CD4-positive, CD25-positive, alpha-beta regulatory T cell (primary cell): ENCODE measurements around the gene ADAMTS10. TPM values are rescaled to one million over a fixed set of nuclear protein-coding genes. Genes with fewer than 3 reads are reported as not detected.

Experiments
- ATAC-seq, 2 donors: fragments of 150-1000 bp; cut with Tn5 transposase; one replicate each; pipeline ENCODE4 v1.10.0; 2021; ENCODE audit warnings: low read depth in 2 of 2, moderate number of reproducible peaks in 2 of 2, moderate library complexity in 1 of 2
- DNase-seq, 3 donors: peaks; one replicate each; pipeline versions ENCODE4 v3.0.0 to v3.0.0-alpha.2; 2012 to 2022; ENCODE audit warnings: mixed read lengths in 1 of 3
- H3K27ac ChIP-seq: one replicate; pipeline ENCODE4 v1.7.0; 2013; ENCODE audit warnings: mild to moderate bottlenecking, low read length; ENCODE audit not compliant: insufficient read depth, poor library complexity, severe bottlenecking
- H3K27me3 ChIP-seq: one replicate; pipeline ENCODE4 v1.7.0; 2013; ENCODE audit warnings: low read length; ENCODE audit not compliant: control insufficient read depth, insufficient read depth
- H3K36me3 ChIP-seq: one replicate; pipeline ENCODE4 v1.7.0; 2013; ENCODE audit warnings: mild to moderate bottlenecking, low read length, moderate library complexity; ENCODE audit not compliant: control insufficient read depth, insufficient read depth
- H3K4me1 ChIP-seq: 2 replicates; pipeline ENCODE4 v1.7.0; 2013; ENCODE audit warnings: mild to moderate bottlenecking, low read length; ENCODE audit not compliant: insufficient read depth, control insufficient read depth, poor library complexity, severe bottlenecking
- H3K4me3 ChIP-seq: one replicate; pipeline ENCODE4 v1.7.0; 2013; ENCODE audit warnings: low read depth, mild to moderate bottlenecking, low read length, moderate library complexity
- H3K9me3 ChIP-seq, 2 experiments: 1 replicate in 1 of 2; 2 replicates in 1 of 2; pipeline ENCODE4 v1.7.0; 2013; ENCODE audit warnings: low read length in 2 of 2, mild to moderate bottlenecking in 1 of 2, moderate library complexity in 1 of 2; ENCODE audit not compliant: control insufficient read depth in 2 of 2
- H3K27ac Mint-ChIP-seq, 3 donors: one replicate each; pipeline ENCODE4 v1.8.0; 2020 to 2022; ENCODE audit warnings: mild to moderate bottlenecking in 3 of 3, mixed read lengths in 3 of 3, moderate library complexity in 2 of 3
- H3K27me3 Mint-ChIP-seq: one replicate; pipeline ENCODE4 v1.8.0; 2022; ENCODE audit warnings: mild to moderate bottlenecking, mixed read lengths
- H3K36me3 Mint-ChIP-seq: one replicate; pipeline ENCODE4 v1.8.0; 2020; ENCODE audit warnings: mixed read lengths
- H3K4me1 Mint-ChIP-seq, 4 donors: one replicate each; pipeline ENCODE4 v1.8.0; 2020 to 2022; ENCODE audit warnings: mixed read lengths in 4 of 4, mild to moderate bottlenecking in 1 of 4
- H3K4me3 Mint-ChIP-seq, 4 donors: one replicate each; pipeline ENCODE4 v1.8.0; 2020 to 2022; ENCODE audit warnings: mild to moderate bottlenecking in 4 of 4, mixed read lengths in 4 of 4, moderate library complexity in 3 of 4
- H3K9me3 Mint-ChIP-seq, 7 donors: one replicate each; pipeline ENCODE4 v1.8.0; 2020 to 2022; ENCODE audit warnings: mixed read lengths in 7 of 7, mild to moderate bottlenecking in 3 of 7, moderate library complexity in 2 of 7
- polyA plus RNA-seq, 4 donors: library from polyadenylated mRNA; unstranded; fragments of 300-500 nt; fragmentation: Illumina TruSeq; gene quantifications; one replicate each; pipeline ENCODE4 v1.2.3, GENCODE V29; 2021
- total RNA-seq: library from RNA; stranded (reverse); gene quantifications from one replicate; pipeline ENCODE4 v1.2.3, GENCODE V29; 2022

The ADAMTS10 gene
- total RNA-seq = 17.9 TPM
- 1 to 10 TPM in 1 of 4 donors, under 1 TPM in 3; 0.42 to 1.2 (median 0.52) TPM for polyA plus RNA-seq

DNA sequence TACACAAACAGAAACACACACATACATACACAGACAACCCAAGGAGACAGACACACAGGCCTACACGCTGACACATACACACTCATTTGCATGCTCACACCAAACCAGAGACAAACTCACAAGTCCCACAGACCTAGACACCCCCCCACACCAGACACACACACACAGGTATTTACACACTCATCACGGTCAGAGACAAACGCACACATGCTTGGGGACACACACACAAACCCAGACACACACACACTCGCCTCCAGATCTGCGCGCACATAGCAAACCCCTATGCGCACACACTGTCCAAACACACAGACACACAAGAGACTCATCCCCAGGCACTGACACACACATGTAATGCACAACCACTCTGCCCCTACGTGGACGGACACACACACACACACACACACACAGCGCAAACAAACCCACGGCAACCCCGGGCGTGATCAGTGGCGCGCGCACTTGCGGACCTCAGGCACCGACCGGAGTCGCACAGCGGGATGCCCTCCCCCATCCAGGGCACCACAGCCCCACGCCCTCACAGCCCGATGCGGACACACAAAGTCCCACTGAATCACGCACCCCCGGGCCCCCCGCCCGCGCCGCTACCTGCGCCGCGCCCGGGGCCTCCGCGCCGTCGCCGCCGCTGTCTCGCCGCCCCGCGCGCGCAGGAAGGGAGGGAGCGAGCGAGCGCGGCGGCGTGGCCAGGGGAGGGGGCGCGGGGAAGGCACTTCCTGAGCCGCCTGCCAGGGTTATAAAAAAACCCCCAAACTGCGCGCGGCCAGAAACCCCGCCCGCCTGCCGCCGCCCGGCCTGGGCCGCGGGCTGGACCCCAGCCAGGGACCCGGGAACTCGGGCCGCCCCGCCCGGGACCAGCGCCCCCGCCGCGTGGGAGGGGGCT lies at the start of gene ADAMTS10:
Gene ADAMTS10 (minus strand): TSS at position 675 of the 895 bp plus-strand sequence. CDS start 5,005 bp downstream, outside the sequence.
- H3K36me3 ChIP-seq = no peaks in the 10 kb centered on the region
- peaks cover 5% of the 10 kb centered on the region for H3K27me3 ChIP-seq
- H3K27ac ChIP-seq = no peak within 1 kb of the TSS
- Mint-ChIP-seq H3K27ac (peak within 1 kb of the TSS; percentile 68 to 90 (median 87)), H3K4me3 (peak within 1 kb of the TSS; percentile 59 to 95 (median 86)), H3K36me3 (peaks cover 13% of the 10 kb centered on the region), H3K4me1 (peaks cover 0 to 55% (median 13%) of the 10 kb centered on the region in 4 donors), H3K27me3 (peaks cover 30% of the 10 kb centered on the region), H3K9me3 (peaks cover 0 to 5% (median 0%) of the 10 kb centered on the region in 7 donors)
- peak within 1 kb of the TSS; percentile 79 for H3K4me3 ChIP-seq
- peaks cover 18% of the 10 kb centered on the region for H3K4me1 ChIP-seq
- H3K9me3 ChIP-seq = no peaks in the 10 kb centered on the region
- DNase-seq = peak; percentile 13 to 45 (median 39)
- ATAC-seq = peak; percentile 29 to 48

DNA sequence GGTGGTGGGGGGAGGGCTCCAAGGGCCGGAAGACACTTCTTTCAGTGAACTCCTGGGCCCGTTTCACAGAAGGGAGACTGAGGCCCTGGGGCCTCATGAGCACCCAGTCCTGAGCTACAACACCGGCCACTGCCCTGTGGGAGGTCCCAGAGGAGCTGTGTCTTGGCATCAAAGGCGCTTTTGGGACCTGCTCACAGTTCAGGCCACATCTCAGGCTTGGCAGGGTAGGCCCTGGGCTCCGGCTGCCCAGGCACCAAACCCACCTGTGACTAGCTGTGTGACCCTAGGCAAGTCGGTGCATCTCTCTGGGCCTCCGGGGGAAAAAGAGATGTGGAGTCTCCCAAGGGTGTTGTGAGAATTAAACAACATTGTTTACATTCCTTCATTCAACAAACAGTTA lies 49.4 kb upstream of the ADAMTS10 start:
- DNase-seq (no peak), ATAC-seq (no peak)
- no peaks in the 10 kb centered on the region for H3K36me3 Mint-ChIP-seq
- no peaks in the 10 kb centered on the region for H3K9me3 Mint-ChIP-seq
- H3K4me3 Mint-ChIP-seq = no peak overlapping the region
- H3K27me3 Mint-ChIP-seq = peaks cover 4% of the 10 kb centered on the region
- H3K27me3 ChIP-seq = no peaks in the 10 kb centered on the region
- H3K4me1 Mint-ChIP-seq = peaks cover 0 to 23% (median 11%) of the 10 kb centered on the region in 4 donors
- H3K27ac ChIP-seq = no peak overlapping the region
- no peak overlapping the region for H3K4me3 ChIP-seq
- no peaks in the 10 kb centered on the region for H3K36me3 ChIP-seq
- H3K27ac Mint-ChIP-seq = no peak overlapping the region
- no peaks in the 10 kb centered on the region for H3K9me3 ChIP-seq
- peaks cover 16% of the 10 kb centered on the region for H3K4me1 ChIP-seq

DNA sequence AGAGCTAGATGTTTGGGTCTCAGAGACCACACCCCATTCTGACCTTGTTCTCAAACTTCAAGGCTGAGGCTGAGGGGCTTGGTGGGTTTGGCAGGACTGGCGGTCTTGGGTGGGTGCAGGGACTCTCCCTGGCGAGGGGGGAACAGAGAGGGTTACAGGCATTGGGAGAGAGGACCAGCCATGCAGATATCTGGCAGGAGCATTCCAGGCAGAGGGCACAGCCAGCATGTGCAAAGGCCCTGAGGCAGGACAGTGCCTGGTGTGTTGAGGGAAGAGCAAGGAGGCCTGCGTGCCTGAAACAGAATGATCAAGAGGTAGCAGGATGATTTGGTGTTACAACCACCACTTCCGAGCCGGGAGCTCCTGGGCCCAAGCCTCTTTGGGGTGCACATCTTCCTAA lies 47.4 kb upstream of the ADAMTS10 start:
- Histone ChIP-seq H3K4me1 (peaks cover 9% of the 10 kb centered on the region), H3K36me3 (no peaks in the 10 kb centered on the region), H3K27me3 (no peaks in the 10 kb centered on the region), H3K9me3 (no peaks in the 10 kb centered on the region), H3K4me3 (no peak overlapping the region), H3K27ac (no peak overlapping the region)
- peaks cover 0 to 15% (median 9%) of the 10 kb centered on the region in 4 donors for H3K4me1 Mint-ChIP-seq
- ATAC-seq = no peak
- peaks cover 6% of the 10 kb centered on the region for H3K27me3 Mint-ChIP-seq
- no peak overlapping the region for H3K4me3 Mint-ChIP-seq
- H3K9me3 Mint-ChIP-seq = no peaks in the 10 kb centered on the region
- no peaks in the 10 kb centered on the region for H3K36me3 Mint-ChIP-seq
- no peak for DNase-seq
- H3K27ac Mint-ChIP-seq = no peak overlapping the region

DNA sequence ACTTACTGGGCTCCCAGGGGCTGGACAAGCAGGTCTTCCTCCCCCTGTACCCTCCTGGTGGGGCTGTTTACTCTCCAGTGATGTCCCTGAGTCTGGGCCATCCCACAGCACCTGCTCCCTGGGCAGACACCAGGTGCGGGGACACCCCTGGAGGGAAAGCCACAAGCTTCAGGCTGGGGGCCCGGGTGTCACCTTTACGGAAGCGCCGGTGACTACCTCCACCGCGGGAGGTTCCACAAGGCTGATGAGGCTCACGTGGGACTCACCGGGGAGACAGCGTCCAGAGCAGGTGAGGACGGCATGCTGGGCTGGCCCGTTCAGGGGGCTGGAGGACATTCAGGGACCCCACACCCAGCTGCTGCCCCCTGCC lies 44.8 kb upstream of the ADAMTS10 start:
- Histone ChIP-seq H3K36me3 (no peaks in the 10 kb centered on the region), H3K4me1 (peaks cover 9% of the 10 kb centered on the region), H3K27me3 (no peaks in the 10 kb centered on the region), H3K4me3 (no peak overlapping the region), H3K9me3 (no peaks in the 10 kb centered on the region), H3K27ac (no peak overlapping the region)
- Mint-ChIP-seq H3K9me3 (no peaks in the 10 kb centered on the region), H3K27ac (no peak overlapping the region), H3K27me3 (peaks cover 6% of the 10 kb centered on the region), H3K4me3 (no peak overlapping the region), H3K36me3 (no peaks in the 10 kb centered on the region), H3K4me1 (peaks cover 0 to 13% (median 9%) of the 10 kb centered on the region in 4 donors)
- DNase-seq = peak in 2 of 3 donors; percentile 11 to 34
- peak; percentile 42 to 47 for ATAC-seq

DNA sequence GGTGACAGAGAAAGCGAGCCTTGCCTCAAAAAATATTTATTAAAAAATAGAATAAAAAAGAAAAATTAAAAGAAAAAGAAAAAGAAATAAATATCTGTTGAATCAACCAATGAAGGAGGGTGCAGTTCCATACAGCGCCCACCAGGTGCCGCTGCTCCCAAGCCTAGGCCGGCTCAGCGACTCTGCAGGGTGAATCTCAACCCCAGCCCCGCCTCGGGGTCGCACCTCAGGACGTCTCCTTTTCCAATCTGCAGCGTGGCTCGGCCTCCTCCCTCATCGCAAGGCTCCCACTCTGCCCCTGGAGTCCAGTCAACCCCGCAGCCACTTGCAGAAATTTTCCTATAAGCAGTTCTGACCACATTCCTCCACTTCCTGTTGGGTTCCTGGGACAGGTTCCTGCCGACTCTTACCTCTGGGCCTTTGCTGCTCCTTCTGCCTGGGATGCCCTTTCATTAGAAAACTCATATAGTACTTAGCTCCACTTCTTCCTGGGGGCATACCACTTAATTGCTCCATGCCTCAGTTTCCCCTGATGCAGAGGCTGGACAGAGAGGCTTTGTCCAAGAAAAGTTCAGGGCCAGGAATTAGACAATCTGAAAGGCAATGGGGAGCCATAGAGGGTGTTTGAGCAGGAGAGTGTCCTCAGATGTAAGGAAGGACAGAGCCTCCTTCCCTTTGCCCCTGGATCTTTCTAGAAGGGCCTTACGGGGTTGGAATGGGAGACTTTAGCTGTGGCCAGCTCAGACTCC lies 44.2 kb upstream of the ADAMTS10 start:
- ATAC-seq (peak in 1 of 2 donors; percentile 70), DNase-seq (peak; percentile 37 to 64 (median 62))
- H3K4me3 ChIP-seq = peak overlapping the region; percentile 26
- no peaks in the 10 kb centered on the region for H3K27me3 ChIP-seq
- peaks cover 9% of the 10 kb centered on the region for H3K4me1 ChIP-seq
- no peak overlapping the region for H3K27ac ChIP-seq
- peaks cover 0 to 13% (median 9%) of the 10 kb centered on the region in 4 donors for H3K4me1 Mint-ChIP-seq
- peaks cover 6% of the 10 kb centered on the region for H3K27me3 Mint-ChIP-seq
- no peaks in the 10 kb centered on the region for H3K9me3 ChIP-seq
- H3K36me3 Mint-ChIP-seq = no peaks in the 10 kb centered on the region
- H3K4me3 Mint-ChIP-seq = peak overlapping the region in 3 of 4 donors; percentile 66 to 82 (median 78)
- H3K36me3 ChIP-seq = no peaks in the 10 kb centered on the region
- H3K27ac Mint-ChIP-seq = no peak overlapping the region
- no peaks in the 10 kb centered on the region for H3K9me3 Mint-ChIP-seq

DNA sequence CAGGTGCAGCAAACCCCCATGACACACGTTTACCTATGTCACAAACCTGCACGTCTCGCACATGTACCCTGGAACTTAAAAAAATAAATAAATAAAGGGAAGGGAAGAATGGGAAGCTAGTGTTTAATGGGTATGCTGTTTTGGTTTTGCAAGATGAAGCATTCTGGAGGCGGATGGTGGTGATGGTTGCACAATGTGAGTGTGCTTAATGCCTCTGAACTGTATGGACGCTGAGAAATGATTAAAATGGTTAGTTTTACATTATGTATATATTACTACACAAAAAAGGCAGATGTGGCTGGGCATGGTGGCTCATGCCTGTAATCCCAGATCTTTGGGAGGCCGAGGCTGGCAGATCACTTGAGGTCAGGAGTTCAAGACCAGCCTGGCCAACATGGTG lies 37.7 kb upstream of the ADAMTS10 start:
- H3K4me1 ChIP-seq = no peaks in the 10 kb centered on the region

DNA sequence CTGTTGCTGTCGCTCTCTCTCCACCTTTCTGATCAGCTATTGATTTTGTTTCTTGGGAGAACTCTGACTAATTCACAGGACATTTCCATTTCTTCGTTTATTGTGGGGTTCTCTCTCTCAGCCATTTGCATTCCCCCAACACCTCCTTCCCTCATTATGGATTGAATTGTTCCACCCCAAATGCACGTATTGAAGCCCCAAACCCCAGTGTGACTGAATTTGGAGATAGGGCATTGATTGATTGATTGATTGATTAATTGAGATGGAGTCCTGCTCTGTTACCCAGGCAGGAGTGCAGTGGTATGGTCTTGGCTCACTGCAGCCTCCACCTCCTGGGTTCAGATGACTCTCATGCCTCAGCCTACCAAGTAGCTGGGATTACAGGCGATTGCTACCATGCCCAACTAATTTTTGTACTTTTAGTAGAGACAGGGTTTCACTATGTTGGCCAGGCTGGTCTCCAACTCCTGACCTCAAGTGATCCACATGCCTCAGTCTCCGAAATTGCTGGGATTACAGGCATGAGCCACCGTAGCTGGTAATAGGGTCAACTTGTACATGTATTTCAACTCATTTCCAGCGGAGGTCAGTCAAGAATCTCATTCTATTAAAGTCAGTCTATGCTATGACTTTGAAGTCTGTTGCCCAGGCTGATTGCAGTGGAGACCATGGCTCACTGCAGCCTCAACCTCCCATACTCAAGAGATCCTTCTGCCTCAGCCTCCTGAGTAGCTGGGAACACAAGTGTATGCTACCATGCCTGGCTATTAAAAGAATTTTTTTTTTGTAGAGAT lies 33.5 kb upstream of the ADAMTS10 start:
- no peaks in the 10 kb centered on the region for H3K4me1 ChIP-seq
- Mint-ChIP-seq H3K4me3 (no peak overlapping the region), H3K9me3 (no peaks in the 10 kb centered on the region), H3K27ac (no peak overlapping the region), H3K36me3 (no peaks in the 10 kb centered on the region), H3K27me3 (peaks cover 32% of the 10 kb centered on the region), H3K4me1 (peaks cover 0 to 2% (median 0%) of the 10 kb centered on the region in 4 donors)
- no peak overlapping the region for H3K27ac ChIP-seq
- no peaks in the 10 kb centered on the region for H3K36me3 ChIP-seq
- ATAC-seq (no peak), DNase-seq (no peak)
- no peaks in the 10 kb centered on the region for H3K9me3 ChIP-seq
- peaks cover 5% of the 10 kb centered on the region for H3K27me3 ChIP-seq
- H3K4me3 ChIP-seq = no peak overlapping the region

More for the DNA sequence above, 37.7 kb upstream of the ADAMTS10 start:
- H3K27me3 ChIP-seq = peaks cover 4% of the 10 kb centered on the region
- ATAC-seq (no peak), DNase-seq (no peak)
- H3K9me3 ChIP-seq = no peaks in the 10 kb centered on the region
- Mint-ChIP-seq H3K36me3 (no peaks in the 10 kb centered on the region), H3K4me1 (no peaks in the 10 kb centered on the region), H3K9me3 (no peaks in the 10 kb centered on the region), H3K27ac (no peak overlapping the region), H3K27me3 (peaks cover 9% of the 10 kb centered on the region), H3K4me3 (no peak overlapping the region)
- no peaks in the 10 kb centered on the region for H3K36me3 ChIP-seq
- H3K4me3 ChIP-seq = no peak overlapping the region
- no peak overlapping the region for H3K27ac ChIP-seq
